Measurements from ENCODE around the gene USP34.

DNA sequence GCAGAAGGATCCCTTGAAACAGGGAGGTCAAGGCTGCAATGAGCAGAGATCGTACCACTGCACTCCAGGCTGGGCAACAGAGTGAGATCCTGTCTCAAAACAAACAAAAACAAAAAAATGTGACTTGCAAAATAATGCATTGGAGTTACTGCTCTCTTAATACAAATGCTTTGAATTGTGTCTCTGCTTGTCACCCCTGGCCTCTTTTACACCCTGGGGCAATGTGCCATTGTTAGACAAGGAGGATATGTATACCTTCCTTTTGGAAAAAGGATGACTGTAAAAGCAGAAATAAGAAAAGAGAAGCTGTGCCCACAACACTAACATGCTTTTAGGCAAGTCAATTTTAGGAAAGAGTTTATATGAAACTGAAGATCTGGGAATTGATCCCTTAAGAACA is 329.7 kb downstream of the USP34 start:
- TF ChIP-seq, protein P1, sequence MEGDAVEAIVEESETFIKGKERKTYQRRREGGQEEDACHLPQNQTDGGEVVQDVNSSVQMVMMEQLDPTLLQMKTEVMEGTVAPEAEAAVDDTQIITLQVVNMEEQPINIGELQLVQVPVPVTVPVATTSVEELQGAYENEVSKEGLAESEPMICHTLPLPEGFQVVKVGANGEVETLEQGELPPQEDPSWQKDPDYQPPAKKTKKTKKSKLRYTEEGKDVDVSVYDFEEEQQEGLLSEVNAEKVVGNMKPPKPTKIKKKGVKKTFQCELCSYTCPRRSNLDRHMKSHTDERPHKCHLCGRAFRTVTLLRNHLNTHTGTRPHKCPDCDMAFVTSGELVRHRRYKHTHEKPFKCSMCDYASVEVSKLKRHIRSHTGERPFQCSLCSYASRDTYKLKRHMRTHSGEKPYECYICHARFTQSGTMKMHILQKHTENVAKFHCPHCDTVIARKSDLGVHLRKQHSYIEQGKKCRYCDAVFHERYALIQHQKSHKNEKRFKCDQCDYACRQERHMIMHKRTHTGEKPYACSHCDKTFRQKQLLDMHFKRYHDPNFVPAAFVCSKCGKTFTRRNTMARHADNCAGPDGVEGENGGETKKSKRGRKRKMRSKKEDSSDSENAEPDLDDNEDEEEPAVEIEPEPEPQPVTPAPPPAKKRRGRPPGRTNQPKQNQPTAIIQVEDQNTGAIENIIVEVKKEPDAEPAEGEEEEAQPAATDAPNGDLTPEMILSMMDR (IDR thresholded peaks at IDR 0.05; ENCODE audit: control extremely low read depth in 1 of 3, insufficient read depth in 1 of 3, low read depth in 1 of 3, low read length in 3 of 3): no peak
- TF ChIP-seq CHD2 (IDR thresholded peaks at IDR 0.05; ENCODE audit: low read length) (no peak), POLR2A (IDR thresholded peaks at IDR 0.05; ENCODE audit: control extremely low read depth in 1 of 2, low read depth in 2 of 2, low read length in 2 of 2) (no peak), JUN (IDR thresholded peaks at IDR 0.05; ENCODE audit: low read depth, low read length) (no peak)

Measured in H1 (cell line).